GM12872 (cell line): ENCODE measurements around the gene BMERB1.

Experiments
- TF ChIP-seq, protein P1 (sequence below): IDR thresholded peaks from 3 replicates; pipeline ENCODE4 v1.5.1; 2011; ENCODE audit warnings: low read depth, mild to moderate bottlenecking, low read length, moderate library complexity; ENCODE audit not compliant: insufficient read depth

Gene BMERB1

GRCh38 chr16:15616475-15617165 lies 182.2 kb downstream of the BMERB1 start:
- TF ChIP-seq, protein P1, sequence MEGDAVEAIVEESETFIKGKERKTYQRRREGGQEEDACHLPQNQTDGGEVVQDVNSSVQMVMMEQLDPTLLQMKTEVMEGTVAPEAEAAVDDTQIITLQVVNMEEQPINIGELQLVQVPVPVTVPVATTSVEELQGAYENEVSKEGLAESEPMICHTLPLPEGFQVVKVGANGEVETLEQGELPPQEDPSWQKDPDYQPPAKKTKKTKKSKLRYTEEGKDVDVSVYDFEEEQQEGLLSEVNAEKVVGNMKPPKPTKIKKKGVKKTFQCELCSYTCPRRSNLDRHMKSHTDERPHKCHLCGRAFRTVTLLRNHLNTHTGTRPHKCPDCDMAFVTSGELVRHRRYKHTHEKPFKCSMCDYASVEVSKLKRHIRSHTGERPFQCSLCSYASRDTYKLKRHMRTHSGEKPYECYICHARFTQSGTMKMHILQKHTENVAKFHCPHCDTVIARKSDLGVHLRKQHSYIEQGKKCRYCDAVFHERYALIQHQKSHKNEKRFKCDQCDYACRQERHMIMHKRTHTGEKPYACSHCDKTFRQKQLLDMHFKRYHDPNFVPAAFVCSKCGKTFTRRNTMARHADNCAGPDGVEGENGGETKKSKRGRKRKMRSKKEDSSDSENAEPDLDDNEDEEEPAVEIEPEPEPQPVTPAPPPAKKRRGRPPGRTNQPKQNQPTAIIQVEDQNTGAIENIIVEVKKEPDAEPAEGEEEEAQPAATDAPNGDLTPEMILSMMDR = no peak

- TF ChIP-seq, protein P1 = no peak
These were observed 183.5 kb downstream of the BMERB1 start for GRCh38 chr16:15617901-15618300.

GRCh38 chr16:15618392-15618791 lies 184.0 kb downstream of the BMERB1 start:
- TF ChIP-seq, protein P1 = no peak

DNA sequence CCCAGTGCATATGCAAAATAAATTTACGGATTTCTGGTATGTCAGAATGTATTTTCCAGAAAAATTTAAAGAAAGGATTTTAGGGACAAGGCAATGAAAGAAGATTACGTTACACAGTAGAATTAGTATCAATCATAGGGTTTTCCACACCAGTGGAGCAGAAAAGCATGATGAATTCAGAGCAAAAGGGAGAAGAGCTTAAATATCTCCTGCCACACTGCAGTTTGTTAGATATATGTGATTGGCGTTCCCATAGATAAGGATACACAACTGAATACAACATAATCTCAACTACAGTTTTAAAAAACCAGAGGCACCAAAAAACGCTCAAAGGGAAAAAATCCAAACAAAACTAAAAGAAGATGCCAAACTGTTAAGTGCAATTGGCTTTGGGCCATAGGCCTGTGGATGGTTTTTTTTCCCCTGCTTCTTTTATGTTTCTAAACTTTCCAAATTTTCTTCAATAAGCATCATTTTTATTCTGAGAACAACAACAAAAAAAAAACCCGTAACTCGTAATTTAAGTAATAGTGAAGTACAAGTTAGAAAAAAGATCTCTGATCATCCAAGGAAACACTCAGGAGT lies 186.3 kb downstream of the BMERB1 start:
- TF ChIP-seq, protein P1 = no peak

DNA sequence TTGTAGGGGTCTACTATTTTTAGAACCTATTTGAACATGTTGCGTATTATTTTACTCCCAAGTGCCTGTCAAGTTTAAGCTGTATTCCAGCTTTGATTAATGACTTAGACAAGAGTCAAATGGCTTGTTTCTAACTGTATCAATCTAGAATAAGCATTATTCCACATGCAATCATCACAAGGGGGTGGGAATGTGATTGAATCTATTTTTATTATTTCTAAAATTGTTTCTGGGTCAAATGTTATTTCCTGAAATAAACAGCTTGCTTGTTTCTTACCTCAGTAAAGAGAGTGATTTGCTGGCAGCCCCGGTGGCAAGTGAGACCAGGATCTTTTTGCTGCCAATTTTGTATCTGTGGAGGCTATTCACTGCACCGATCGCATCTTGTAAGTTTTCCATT lies 187.1 kb downstream of the BMERB1 start:
- TF ChIP-seq, protein P1 = no peak

GRCh38 chr16:15621889-15622288 lies 187.5 kb downstream of the BMERB1 start:
- TF ChIP-seq, protein P1 = no peak

DNA sequence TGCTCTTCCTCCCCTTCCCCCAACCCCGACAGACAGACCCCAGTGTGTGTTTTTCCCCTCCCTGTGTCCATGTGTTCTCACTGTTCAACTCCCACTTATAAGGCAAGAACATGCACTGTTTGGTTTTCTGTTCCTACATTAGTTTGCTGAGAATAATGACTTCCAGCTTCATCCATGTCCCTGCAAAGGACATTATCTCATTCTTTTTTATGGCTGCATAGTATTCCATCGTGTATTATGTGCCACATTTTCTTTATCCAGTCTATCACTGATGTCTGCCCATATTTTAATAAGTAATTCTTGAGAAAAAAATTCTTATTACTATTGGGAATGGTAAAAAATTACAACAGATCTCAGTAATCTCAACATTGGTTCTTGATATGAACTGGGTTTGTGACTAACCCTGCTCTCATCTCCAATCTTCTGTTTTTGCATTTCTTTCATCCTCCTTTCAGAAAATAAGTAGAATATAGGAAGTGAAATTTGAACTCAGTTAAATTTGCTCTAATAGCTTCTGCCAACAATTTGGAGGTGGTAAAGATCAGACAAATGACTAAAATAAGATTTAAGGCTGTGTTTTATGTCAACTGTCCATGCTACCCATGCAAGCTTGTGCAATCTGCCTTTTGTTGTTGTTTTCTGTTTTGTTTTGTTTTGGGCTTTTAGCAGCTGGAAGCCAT lies 197.5 kb downstream of the BMERB1 start:
- TF ChIP-seq, protein P1 = no peak
